Upper lobe of left lung (tissue), 4 donors: ENCODE results near the gene ZDHHC14.

Experiments
- CTCF ChIP-seq, 6 experiments: fragments of 450-650 bp in 4 of 6; fragments of 200-600 bp in 2 of 6; sonication (generic) in 2 of 6; IDR thresholded peaks; one replicate each; pipeline ENCODE4 v1.5.1; 2016 to 2019; ENCODE audit warnings: antibody characterized with exemption in 6 of 6
- POLR2A ChIP-seq, 4 donors: fragments of 450-650 bp; IDR thresholded peaks; one replicate each; pipeline ENCODE4 v1.5.1; 2016 to 2017; ENCODE audit warnings: antibody characterized with exemption in 4 of 4, mild to moderate bottlenecking in 2 of 4

- no peak for TF ChIP-seq CTCF (IDR thresholded peaks at IDR 0.05)
- TF ChIP-seq POLR2A (IDR thresholded peaks at IDR 0.05): no peak
These were observed 91.1 kb downstream of the ZDHHC14 start for GRCh38 chr6:157471895-157472686.
